Calu3 (cell line): Measurements from ENCODE around the gene HPSE2. TPM values are rescaled to one million over a fixed set of nuclear protein-coding genes. Genes with fewer than 3 reads are reported as not detected.

Source experiments
- BruUV-seq: library from RNA; stranded (reverse); fragments of 400-500 nt; replicated peaks from 2 replicates; lab custom pipeline; 2021; lab: Mats Ljungman, UMichigan
- CTCF ChIA-PET: fragments of 300-600 bp; sonication (Branson Sonifier 250); formaldehyde crosslinking; loops from one replicate; lab custom pipeline; 2022; ENCODE audit warnings: antibody characterized with exemption; lab: Charles Lee
- DNase-seq: peaks from one replicate; pipeline ENCODE4 v3.0.0; 2022
- H3K27ac Mint-ChIP-seq: one replicate; pipeline ENCODE4 v1.8.0; 2022; ENCODE audit warnings: mixed read lengths; ENCODE audit not compliant: unreplicated experiment
- H3K27me3 Mint-ChIP-seq: one replicate; pipeline ENCODE4 v1.8.0; 2022; ENCODE audit warnings: mixed read lengths; ENCODE audit not compliant: unreplicated experiment
- H3K36me3 Mint-ChIP-seq: one replicate; pipeline ENCODE4 v1.8.0; 2022; ENCODE audit warnings: mild to moderate bottlenecking, moderate library complexity, mixed read lengths; ENCODE audit not compliant: insufficient read depth, unreplicated experiment
- H3K4me1 Mint-ChIP-seq: one replicate; pipeline ENCODE4 v1.8.0; 2022; ENCODE audit warnings: mild to moderate bottlenecking, low read depth, mixed read lengths; ENCODE audit not compliant: unreplicated experiment
- H3K4me3 Mint-ChIP-seq: one replicate; pipeline ENCODE4 v1.8.0; 2022; ENCODE audit warnings: mild to moderate bottlenecking, low read depth, moderate library complexity, mixed read lengths; ENCODE audit not compliant: unreplicated experiment
- H3K9me3 Mint-ChIP-seq: one replicate; pipeline ENCODE4 v1.8.0; 2022; ENCODE audit warnings: low read depth, mixed read lengths; ENCODE audit not compliant: unreplicated experiment
- intact Hi-C: fragments of 100-400 bp; cut with micrococcal nuclease; formaldehyde crosslinking; loops from one replicate; pipeline ENCODE4 v1.10.0; 2022; ENCODE audit not compliant: unreplicated experiment
- total RNA-seq: library from RNA; stranded (reverse); gene quantifications from 2 replicates; pipeline ENCODE4 v1.2.3, GENCODE V29; 2022
- TF ChIP-seq, protein P1 (sequence below): fragments of 200-600 bp; IDR thresholded peaks from one replicate; pipeline ENCODE4 v1.8.0; 2022; ENCODE audit warnings: antibody characterized with exemption; ENCODE audit not compliant: unreplicated experiment

HPSE2 gene
- total RNA-seq, 1 experiment from 2014 or later, result not detected

DNA sequence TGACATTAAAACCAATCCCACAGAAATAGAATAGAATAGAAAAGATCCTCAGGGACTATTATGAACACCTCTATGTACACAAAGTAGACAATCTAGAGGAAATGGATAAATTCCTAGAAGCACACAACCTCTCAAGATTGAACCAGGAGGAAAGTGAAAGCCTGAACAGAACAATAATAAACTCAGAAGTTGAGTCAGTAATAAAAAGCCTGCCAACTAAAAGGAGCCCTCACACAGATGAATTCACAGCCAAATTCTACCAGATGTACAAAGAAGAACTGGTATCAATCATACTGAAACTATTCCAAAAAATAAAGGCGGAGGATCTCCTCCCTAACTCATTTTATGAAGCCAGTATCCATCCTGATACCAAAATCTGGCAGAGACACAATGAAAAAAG lies 568.6 kb downstream of the HPSE2 start:
- Mint-ChIP-seq H3K27ac (no peak overlapping the region), H3K36me3 (no peaks in the 10 kb centered on the region), H3K27me3 (peaks cover 16% of the 10 kb centered on the region), H3K4me3 (no peak overlapping the region), H3K9me3 (no peaks in the 10 kb centered on the region), H3K4me1 (no peaks in the 10 kb centered on the region)
- CTCF ChIA-PET, result no interaction called here
- intact Hi-C loops, result no loop called here
- no peak for DNase-seq
- BruUV-seq, result no TSS peak
- TF ChIP-seq, protein P1, sequence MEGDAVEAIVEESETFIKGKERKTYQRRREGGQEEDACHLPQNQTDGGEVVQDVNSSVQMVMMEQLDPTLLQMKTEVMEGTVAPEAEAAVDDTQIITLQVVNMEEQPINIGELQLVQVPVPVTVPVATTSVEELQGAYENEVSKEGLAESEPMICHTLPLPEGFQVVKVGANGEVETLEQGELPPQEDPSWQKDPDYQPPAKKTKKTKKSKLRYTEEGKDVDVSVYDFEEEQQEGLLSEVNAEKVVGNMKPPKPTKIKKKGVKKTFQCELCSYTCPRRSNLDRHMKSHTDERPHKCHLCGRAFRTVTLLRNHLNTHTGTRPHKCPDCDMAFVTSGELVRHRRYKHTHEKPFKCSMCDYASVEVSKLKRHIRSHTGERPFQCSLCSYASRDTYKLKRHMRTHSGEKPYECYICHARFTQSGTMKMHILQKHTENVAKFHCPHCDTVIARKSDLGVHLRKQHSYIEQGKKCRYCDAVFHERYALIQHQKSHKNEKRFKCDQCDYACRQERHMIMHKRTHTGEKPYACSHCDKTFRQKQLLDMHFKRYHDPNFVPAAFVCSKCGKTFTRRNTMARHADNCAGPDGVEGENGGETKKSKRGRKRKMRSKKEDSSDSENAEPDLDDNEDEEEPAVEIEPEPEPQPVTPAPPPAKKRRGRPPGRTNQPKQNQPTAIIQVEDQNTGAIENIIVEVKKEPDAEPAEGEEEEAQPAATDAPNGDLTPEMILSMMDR, result no peak

DNA sequence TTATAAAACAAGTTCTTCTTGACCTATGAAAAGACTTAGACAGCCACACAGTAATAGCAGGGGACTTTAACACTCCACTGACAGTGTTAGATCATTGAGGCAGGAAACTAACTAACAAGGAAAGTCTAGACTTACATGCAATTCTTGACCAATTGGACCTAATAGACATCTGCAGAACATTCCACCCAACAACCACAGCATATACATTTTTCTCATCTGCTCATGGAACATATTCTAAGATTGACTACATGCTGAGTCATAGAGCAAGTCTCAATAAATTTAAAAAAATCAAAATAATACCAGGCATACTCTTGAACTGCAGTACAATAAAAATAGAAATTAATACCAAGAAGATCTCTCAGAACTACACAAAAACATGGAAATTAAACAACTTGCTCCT lies 569.4 kb downstream of the HPSE2 start:
- Mint-ChIP-seq H3K27me3 (peaks cover 16% of the 10 kb centered on the region), H3K27ac (no peak overlapping the region), H3K4me3 (no peak overlapping the region), H3K4me1 (no peaks in the 10 kb centered on the region), H3K36me3 (no peaks in the 10 kb centered on the region), H3K9me3 (no peaks in the 10 kb centered on the region)
- DNase-seq, result no peak
- BruUV-seq, result no TSS peak
- CTCF ChIA-PET, result no interaction called here
- intact Hi-C loops, result no loop called here
- TF ChIP-seq, protein P1, result no peak

DNA sequence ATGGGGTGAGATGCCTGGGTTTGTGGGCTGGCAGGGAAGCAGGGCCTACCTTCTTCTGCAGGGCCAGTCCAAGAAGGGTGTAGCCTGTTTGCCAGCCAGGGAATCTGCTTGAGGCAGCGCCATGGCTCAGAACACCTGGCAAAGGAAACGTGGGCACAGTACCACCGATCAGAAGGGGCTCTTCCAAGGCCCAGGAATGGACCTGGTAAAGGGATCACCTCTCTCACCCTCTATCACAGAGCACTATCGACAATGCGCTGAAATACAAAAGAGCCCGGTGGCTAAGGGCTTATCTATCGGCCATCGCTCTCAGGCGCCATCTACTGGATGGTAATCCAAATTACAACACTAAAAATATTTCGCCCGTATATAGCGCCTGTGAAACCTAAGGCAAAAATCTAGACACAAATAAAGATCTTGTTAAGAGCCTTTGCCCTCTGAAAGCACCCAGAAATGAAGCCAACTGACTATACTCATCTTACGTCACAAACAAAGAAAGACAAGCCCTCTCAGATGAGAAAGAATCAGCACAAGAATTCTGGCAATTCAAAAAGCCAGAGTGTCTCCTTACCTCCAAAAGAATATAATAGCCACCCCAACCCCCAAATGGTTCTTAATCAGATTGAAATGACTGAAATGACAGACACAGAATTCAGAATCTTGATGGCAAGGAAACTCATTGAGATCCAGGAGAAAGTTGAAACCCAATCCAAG lies 571.2 kb downstream of the HPSE2 start:
- H3K36me3 Mint-ChIP-seq, result no peaks in the 10 kb centered on the region
- H3K27ac Mint-ChIP-seq, result no peak overlapping the region
- H3K9me3 Mint-ChIP-seq, result no peaks in the 10 kb centered on the region
- CTCF ChIA-PET, result no interaction called here
- peaks cover 15% of the 10 kb centered on the region for H3K27me3 Mint-ChIP-seq
- TF ChIP-seq, protein P1, result no peak
- no peak overlapping the region for H3K4me3 Mint-ChIP-seq
- no peaks in the 10 kb centered on the region for H3K4me1 Mint-ChIP-seq
- intact Hi-C loops, result loop anchor here (1.0 kb wide), 1 partner anchor 197 kb away; no protein-coding TSS in a partner anchor
- peak; percentile 0 for DNase-seq
- BruUV-seq, result no TSS peak

DNA sequence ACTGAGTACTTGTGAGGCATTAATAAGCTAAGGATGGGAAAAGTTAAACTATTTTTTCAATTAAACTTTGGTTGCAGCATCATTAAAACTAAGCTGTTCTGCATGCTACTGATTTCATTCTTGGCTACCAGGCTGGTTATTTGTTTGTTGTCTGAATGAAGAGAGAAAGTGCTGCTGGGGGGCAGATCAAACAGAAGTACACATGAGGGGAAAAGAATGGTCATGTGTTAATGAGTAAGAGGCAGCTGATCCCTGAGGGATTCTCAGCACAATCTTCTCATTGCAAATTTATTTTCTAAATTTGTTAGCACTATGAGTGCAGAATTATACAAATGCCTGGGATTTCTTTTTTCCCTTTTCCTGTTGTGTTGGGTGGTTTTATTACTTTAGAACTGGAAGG lies 575.7 kb downstream of the HPSE2 start:
- H3K4me1 Mint-ChIP-seq, result no peaks in the 10 kb centered on the region
- no peak for DNase-seq
- TF ChIP-seq, protein P1, result no peak
- no peak overlapping the region for H3K27ac Mint-ChIP-seq
- BruUV-seq, result no TSS peak
- H3K36me3 Mint-ChIP-seq, result no peaks in the 10 kb centered on the region
- CTCF ChIA-PET, result no interaction called here
- H3K4me3 Mint-ChIP-seq, result no peak overlapping the region
- no peaks in the 10 kb centered on the region for H3K27me3 Mint-ChIP-seq
- intact Hi-C loops, result no loop called here
- H3K9me3 Mint-ChIP-seq, result no peaks in the 10 kb centered on the region
